ENCODE measurements around the gene NPBWR2. TPM values are rescaled to one million over a fixed set of nuclear protein-coding genes. Genes with fewer than 3 reads are reported as not detected.

Gene NPBWR2
- total and polyA plus RNA-seq, 7 donors: not detected

DNA sequence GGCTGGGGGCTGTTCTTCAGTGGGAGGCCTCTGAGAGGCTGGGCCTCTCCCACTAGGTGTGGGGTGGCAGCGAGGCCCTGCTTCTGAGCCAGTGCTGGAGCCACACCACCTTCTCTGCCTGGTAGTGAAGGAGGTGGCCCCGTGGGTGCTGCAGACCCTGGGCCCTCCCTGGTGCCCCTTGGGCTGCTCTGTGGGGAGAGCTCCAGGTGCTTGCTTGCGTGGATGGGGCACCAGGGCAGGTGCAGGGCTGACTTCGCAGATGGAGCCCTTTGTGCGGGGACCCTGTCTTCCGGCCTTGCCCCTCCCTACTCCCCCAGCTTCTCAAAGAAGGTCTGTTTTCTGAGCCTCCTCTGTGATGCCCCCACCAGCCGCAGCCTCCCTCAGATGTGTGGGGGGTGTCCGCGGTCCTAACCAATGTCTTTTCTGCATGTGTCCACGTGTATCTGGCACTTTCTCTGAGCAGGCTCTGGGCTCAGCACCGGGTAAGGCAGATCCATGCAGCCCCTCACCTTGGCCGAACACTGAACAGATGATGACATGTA, 39.6 kb upstream of the NPBWR2 start:
- Histone ChIP-seq H3K4me1 (no peaks in the 10 kb centered on the region), H3K9me3 (no peaks in the 10 kb centered on the region), H3K4me3 (no peak overlapping the region), H3K27ac (no peak overlapping the region), H3K27me3 (ENCODE audit: insufficient read depth in 3 of 3, low read length in 2 of 3) (peaks cover 0 to 13% (median 4%) of the 10 kb centered on the region in 3 donors), H3K36me3 (ENCODE audit: insufficient read depth in 1 of 2, low read depth in 1 of 2) (no peaks in the 10 kb centered on the region)
- ATAC-seq (no peak), DNase-seq (no peak)
- TF ChIP-seq, protein P1, sequence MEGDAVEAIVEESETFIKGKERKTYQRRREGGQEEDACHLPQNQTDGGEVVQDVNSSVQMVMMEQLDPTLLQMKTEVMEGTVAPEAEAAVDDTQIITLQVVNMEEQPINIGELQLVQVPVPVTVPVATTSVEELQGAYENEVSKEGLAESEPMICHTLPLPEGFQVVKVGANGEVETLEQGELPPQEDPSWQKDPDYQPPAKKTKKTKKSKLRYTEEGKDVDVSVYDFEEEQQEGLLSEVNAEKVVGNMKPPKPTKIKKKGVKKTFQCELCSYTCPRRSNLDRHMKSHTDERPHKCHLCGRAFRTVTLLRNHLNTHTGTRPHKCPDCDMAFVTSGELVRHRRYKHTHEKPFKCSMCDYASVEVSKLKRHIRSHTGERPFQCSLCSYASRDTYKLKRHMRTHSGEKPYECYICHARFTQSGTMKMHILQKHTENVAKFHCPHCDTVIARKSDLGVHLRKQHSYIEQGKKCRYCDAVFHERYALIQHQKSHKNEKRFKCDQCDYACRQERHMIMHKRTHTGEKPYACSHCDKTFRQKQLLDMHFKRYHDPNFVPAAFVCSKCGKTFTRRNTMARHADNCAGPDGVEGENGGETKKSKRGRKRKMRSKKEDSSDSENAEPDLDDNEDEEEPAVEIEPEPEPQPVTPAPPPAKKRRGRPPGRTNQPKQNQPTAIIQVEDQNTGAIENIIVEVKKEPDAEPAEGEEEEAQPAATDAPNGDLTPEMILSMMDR (IDR thresholded peaks at IDR 0.05): no peak
- 75 to 82% (median 77%) methylated on average over 12 of the region's 12 CpGs for WGBS, 3 donors
- intact Hi-C loops (cut with DNase I): no loop called here

GRCh38 chr20:64146301-64146935, 39.1 kb upstream of the NPBWR2 start:
- Histone ChIP-seq H3K4me3 (no peak overlapping the region), H3K27ac (no peak overlapping the region), H3K36me3 (ENCODE audit: insufficient read depth in 1 of 2, low read depth in 1 of 2) (no peaks in the 10 kb centered on the region), H3K4me1 (no peaks in the 10 kb centered on the region), H3K27me3 (ENCODE audit: insufficient read depth in 3 of 3, low read length in 2 of 3) (peaks cover 0 to 18% (median 4%) of the 10 kb centered on the region in 3 donors), H3K9me3 (no peaks in the 10 kb centered on the region)
- WGBS, 3 donors: 51 to 66% (median 52%) methylated on average over 7 of the region's 7 CpGs
- TF ChIP-seq, protein P1 (IDR thresholded peaks at IDR 0.05): no peak
- DNase-seq (no peak), ATAC-seq (no peak)
- intact Hi-C loops (cut with DNase I): no loop called here

GRCh38 chr20:64145458-64146300, 38.3 kb upstream of the NPBWR2 start:
- intact Hi-C loops (cut with DNase I): no loop called here

DNA sequence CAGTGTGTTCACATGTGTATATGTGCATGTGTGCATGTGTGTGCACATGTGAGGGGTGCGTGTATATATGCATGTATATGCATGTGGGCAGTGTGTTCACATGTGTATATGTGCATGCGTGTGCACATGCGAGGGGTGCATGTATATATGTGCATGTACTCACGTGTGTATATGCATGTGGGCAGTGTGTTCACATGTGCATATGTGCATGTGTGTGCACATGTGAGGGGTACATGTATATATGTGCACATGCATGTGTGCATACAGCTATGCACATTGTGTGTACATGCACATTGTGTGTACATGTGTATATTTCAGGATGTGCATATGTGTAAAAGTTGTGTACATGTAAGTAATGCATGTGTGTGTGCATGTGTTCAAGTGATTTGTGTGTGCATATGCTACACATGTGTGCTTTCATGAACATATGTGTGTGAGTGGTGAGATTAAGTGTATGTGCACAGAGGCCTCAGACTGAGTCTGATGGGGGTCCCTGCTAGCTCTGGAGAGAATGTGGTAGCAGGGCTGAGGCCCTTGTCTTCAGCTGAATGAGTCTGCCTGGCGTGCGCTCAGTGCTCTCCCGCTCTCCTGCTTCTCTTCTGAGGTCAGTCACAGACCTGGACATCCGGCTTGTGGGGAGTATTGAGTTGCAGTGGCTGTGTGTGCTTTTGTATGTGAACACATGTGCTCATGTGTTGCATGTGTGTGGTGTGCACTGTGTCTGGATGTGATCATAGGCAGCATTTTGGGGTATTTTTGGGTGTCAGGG, 37.0 kb upstream of the NPBWR2 start:
- H3K4me3 ChIP-seq: no peak overlapping the region
- no peak for ATAC-seq
- H3K27me3 ChIP-seq (ENCODE audit: insufficient read depth in 3 of 3, low read length in 2 of 3): peaks cover 0 to 21% (median 4%) of the 10 kb centered on the region in 3 donors
- no peaks in the 10 kb centered on the region for H3K9me3 ChIP-seq
- no peak for DNase-seq
- H3K27ac ChIP-seq: no peak overlapping the region
- no peaks in the 10 kb centered on the region for H3K4me1 ChIP-seq
- intact Hi-C loops (cut with DNase I): no loop called here
- TF ChIP-seq, protein P1 (IDR thresholded peaks at IDR 0.05): no peak
- WGBS, 3 donors: 86 to 94% (median 91%) methylated on average over 8 of the region's 8 CpGs
- H3K36me3 ChIP-seq (ENCODE audit: insufficient read depth in 1 of 2, low read depth in 1 of 2): no peaks in the 10 kb centered on the region

More at GRCh38 chr20:64145458-64146300, 38.3 kb upstream of the NPBWR2 start:
- 85 to 91% (median 87%) methylated on average over 17 of the region's 17 CpGs for WGBS, 3 donors
- Histone ChIP-seq H3K9me3 (no peaks in the 10 kb centered on the region), H3K27me3 (ENCODE audit: insufficient read depth in 3 of 3, low read length in 2 of 3) (peaks cover 0 to 21% (median 4%) of the 10 kb centered on the region in 3 donors), H3K27ac (no peak overlapping the region), H3K4me3 (no peak overlapping the region), H3K36me3 (ENCODE audit: insufficient read depth in 1 of 2, low read depth in 1 of 2) (no peaks in the 10 kb centered on the region), H3K4me1 (no peaks in the 10 kb centered on the region)
- DNase-seq: no peak
- TF ChIP-seq, protein P1 (IDR thresholded peaks at IDR 0.05): no peak
- no peak for ATAC-seq

Data from psoas muscle (tissue), 8 donors.